PC-3 (cell line): Measurements from ENCODE around the gene MIAT.

Experiments used
- CTCF ChIP-seq: fragments of 300-600 bp; sonication (generic); conservative IDR thresholded peaks from 2 replicates; pipeline ENCODE4 v1.5.1; 2017; ENCODE audit warnings: antibody characterized with exemption, low read depth, mild to moderate bottlenecking, low read length
- EZH2 ChIP-seq: fragments of 300-600 bp; sonication (generic); IDR thresholded peaks from one replicate; pipeline ENCODE4 v1.6.1; 2017; ENCODE audit warnings: antibody characterized with exemption, mild to moderate bottlenecking, low read length; ENCODE audit not compliant: unreplicated experiment

- no peak for TF ChIP-seq CTCF
- TF ChIP-seq EZH2, result no peak
Observed at GRCh38 chr22:26656891-26657851, at the start of gene MIAT.
